ENCODE results near the gene ZNF277.

The ZNF277 gene

DNA sequence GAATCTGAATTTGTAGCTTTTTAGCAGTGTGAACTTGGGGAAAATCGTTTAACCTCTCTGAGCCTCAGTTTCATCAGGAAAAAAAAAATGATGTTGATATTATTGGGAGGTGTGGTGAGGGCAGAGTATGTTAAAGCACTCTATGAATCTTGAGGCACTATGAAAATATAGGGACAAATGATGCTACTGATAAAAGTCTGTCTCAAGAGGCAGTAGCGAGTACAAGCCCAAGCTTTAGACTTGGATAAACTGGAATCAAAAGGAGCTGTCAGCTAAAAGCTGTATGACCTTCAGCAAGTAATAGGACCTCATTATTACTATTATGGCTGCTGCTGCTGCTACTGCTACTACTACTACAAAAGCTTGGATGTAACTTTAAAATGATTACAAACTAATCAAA lies 8.4 kb downstream of the ZNF277 start:
- H3K4me3 ChIP-seq (ENCODE audit: low read length) = no peak overlapping the region
- no peaks in the 10 kb centered on the region for H3K36me3 ChIP-seq (ENCODE audit: control insufficient read depth, insufficient read depth, low read length, severe bottlenecking)
- H3K9me3 ChIP-seq (ENCODE audit: control insufficient read depth, low read length) = no peaks in the 10 kb centered on the region
- no peak overlapping the region for H3K9ac ChIP-seq (ENCODE audit: low read length)
- no peak for DNase-seq (ENCODE audit: low read depth)
- peaks cover 14% of the 10 kb centered on the region for H3K4me1 ChIP-seq (ENCODE audit: control insufficient read depth, insufficient read depth, low read length)
- H3K27me3 ChIP-seq (replicated peaks; ENCODE audit: control insufficient read depth, insufficient read depth, low read length) = no peaks in the 10 kb centered on the region

DNA sequence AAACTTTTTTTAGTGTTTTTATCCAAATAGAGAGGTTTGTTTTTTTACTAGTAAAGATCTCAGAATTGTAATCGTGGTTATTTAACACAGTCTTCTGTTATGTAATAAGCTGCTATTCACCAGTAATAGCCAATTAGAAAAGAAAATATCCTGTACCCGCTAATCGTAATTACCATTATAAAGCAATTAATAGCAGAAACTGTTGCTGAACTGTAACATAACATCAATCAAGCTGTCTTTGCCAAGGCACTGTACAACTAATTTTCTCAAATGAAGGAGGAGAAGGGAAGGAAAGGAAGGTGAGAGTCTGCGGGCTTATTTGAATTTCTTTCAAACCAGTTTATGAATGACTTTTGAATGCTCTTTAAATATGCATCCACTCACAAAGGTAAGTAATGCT lies 9.3 kb downstream of the ZNF277 start:
- Histone ChIP-seq H3K4me3 (ENCODE audit: low read length) (no peak overlapping the region), H3K4me1 (ENCODE audit: control insufficient read depth, insufficient read depth, low read length) (peaks cover 14% of the 10 kb centered on the region), H3K9ac (ENCODE audit: low read length) (no peak overlapping the region), H3K27me3 (replicated peaks; ENCODE audit: control insufficient read depth, insufficient read depth, low read length) (no peaks in the 10 kb centered on the region), H3K36me3 (ENCODE audit: control insufficient read depth, insufficient read depth, low read length, severe bottlenecking) (no peaks in the 10 kb centered on the region), H3K9me3 (ENCODE audit: control insufficient read depth, low read length) (no peaks in the 10 kb centered on the region)
- DNase-seq (ENCODE audit: low read depth) = no peak

GRCh38 chr7:112220877-112221434 lies 14.5 kb downstream of the ZNF277 start:
- Histone ChIP-seq H3K9ac (ENCODE audit: low read length) (no peak overlapping the region), H3K4me3 (ENCODE audit: low read length) (no peak overlapping the region), H3K4me1 (ENCODE audit: control insufficient read depth, insufficient read depth, low read length) (no peaks in the 10 kb centered on the region), H3K27me3 (replicated peaks; ENCODE audit: control insufficient read depth, insufficient read depth, low read length) (no peaks in the 10 kb centered on the region), H3K9me3 (ENCODE audit: control insufficient read depth, low read length) (no peaks in the 10 kb centered on the region), H3K36me3 (ENCODE audit: control insufficient read depth, insufficient read depth, low read length, severe bottlenecking) (no peaks in the 10 kb centered on the region)
- DNase-seq (ENCODE audit: low read depth) = no peak

GRCh38 chr7:112223310-112223709 lies 16.8 kb downstream of the ZNF277 start:
- DNase-seq (ENCODE audit: low read depth) = no peak
- H3K4me3 ChIP-seq (ENCODE audit: low read length) = no peak overlapping the region
- no peaks in the 10 kb centered on the region for H3K36me3 ChIP-seq (ENCODE audit: control insufficient read depth, insufficient read depth, low read length, severe bottlenecking)
- no peaks in the 10 kb centered on the region for H3K9me3 ChIP-seq (ENCODE audit: control insufficient read depth, low read length)
- no peaks in the 10 kb centered on the region for H3K27me3 ChIP-seq (replicated peaks; ENCODE audit: control insufficient read depth, insufficient read depth, low read length)
- no peaks in the 10 kb centered on the region for H3K4me1 ChIP-seq (ENCODE audit: control insufficient read depth, insufficient read depth, low read length)
- H3K9ac ChIP-seq (ENCODE audit: low read length) = no peak overlapping the region

GRCh38 chr7:112224186-112224585 lies 17.7 kb downstream of the ZNF277 start:
- Histone ChIP-seq H3K27me3 (replicated peaks; ENCODE audit: control insufficient read depth, insufficient read depth, low read length) (no peaks in the 10 kb centered on the region), H3K36me3 (ENCODE audit: control insufficient read depth, insufficient read depth, low read length, severe bottlenecking) (no peaks in the 10 kb centered on the region), H3K4me3 (ENCODE audit: low read length) (no peak overlapping the region), H3K9me3 (ENCODE audit: control insufficient read depth, low read length) (no peaks in the 10 kb centered on the region), H3K9ac (ENCODE audit: low read length) (no peak overlapping the region), H3K4me1 (ENCODE audit: control insufficient read depth, insufficient read depth, low read length) (no peaks in the 10 kb centered on the region)
- no peak for DNase-seq (ENCODE audit: low read depth)

- H3K9me3 ChIP-seq (ENCODE audit: control insufficient read depth, low read length) = no peaks in the 10 kb centered on the region
- H3K27me3 ChIP-seq (replicated peaks; ENCODE audit: control insufficient read depth, insufficient read depth, low read length) = no peaks in the 10 kb centered on the region
- no peak overlapping the region for H3K9ac ChIP-seq (ENCODE audit: low read length)
- H3K36me3 ChIP-seq (ENCODE audit: control insufficient read depth, insufficient read depth, low read length, severe bottlenecking) = no peaks in the 10 kb centered on the region
- no peak overlapping the region for H3K4me3 ChIP-seq (ENCODE audit: low read length)
- no peak for DNase-seq (ENCODE audit: low read depth)
- no peaks in the 10 kb centered on the region for H3K4me1 ChIP-seq (ENCODE audit: control insufficient read depth, insufficient read depth, low read length)
Observed at GRCh38 chr7:112225006-112225405, 18.5 kb downstream of the ZNF277 start.

- Histone ChIP-seq H3K4me3 (ENCODE audit: low read length) (no peak overlapping the region), H3K27me3 (replicated peaks; ENCODE audit: control insufficient read depth, insufficient read depth, low read length) (no peaks in the 10 kb centered on the region), H3K36me3 (ENCODE audit: control insufficient read depth, insufficient read depth, low read length, severe bottlenecking) (no peaks in the 10 kb centered on the region), H3K4me1 (ENCODE audit: control insufficient read depth, insufficient read depth, low read length) (no peaks in the 10 kb centered on the region), H3K9ac (ENCODE audit: low read length) (no peak overlapping the region), H3K9me3 (ENCODE audit: control insufficient read depth, low read length) (no peaks in the 10 kb centered on the region)
- DNase-seq (ENCODE audit: low read depth) = no peak
Observed at GRCh38 chr7:112226701-112227276, 20.3 kb downstream of the ZNF277 start.

GRCh38 chr7:112228632-112229031 lies 22.1 kb downstream of the ZNF277 start:
- Histone ChIP-seq H3K27me3 (replicated peaks; ENCODE audit: control insufficient read depth, insufficient read depth, low read length) (no peaks in the 10 kb centered on the region), H3K36me3 (ENCODE audit: control insufficient read depth, insufficient read depth, low read length, severe bottlenecking) (no peaks in the 10 kb centered on the region), H3K4me3 (ENCODE audit: low read length) (no peak overlapping the region), H3K4me1 (ENCODE audit: control insufficient read depth, insufficient read depth, low read length) (peaks cover 9% of the 10 kb centered on the region), H3K9ac (ENCODE audit: low read length) (no peak overlapping the region), H3K9me3 (ENCODE audit: control insufficient read depth, low read length) (no peaks in the 10 kb centered on the region)
- no peak for DNase-seq (ENCODE audit: low read depth)

GRCh38 chr7:112232212-112232978 lies 25.9 kb downstream of the ZNF277 start:
- Histone ChIP-seq H3K27me3 (replicated peaks; ENCODE audit: control insufficient read depth, insufficient read depth, low read length) (no peaks in the 10 kb centered on the region), H3K4me1 (ENCODE audit: control insufficient read depth, insufficient read depth, low read length) (peaks cover 12% of the 10 kb centered on the region), H3K4me3 (ENCODE audit: low read length) (no peak overlapping the region), H3K36me3 (ENCODE audit: control insufficient read depth, insufficient read depth, low read length, severe bottlenecking) (no peaks in the 10 kb centered on the region), H3K9ac (ENCODE audit: low read length) (no peak overlapping the region), H3K9me3 (ENCODE audit: control insufficient read depth, low read length) (no peaks in the 10 kb centered on the region)
- DNase-seq (ENCODE audit: low read depth) = no peak

DNA sequence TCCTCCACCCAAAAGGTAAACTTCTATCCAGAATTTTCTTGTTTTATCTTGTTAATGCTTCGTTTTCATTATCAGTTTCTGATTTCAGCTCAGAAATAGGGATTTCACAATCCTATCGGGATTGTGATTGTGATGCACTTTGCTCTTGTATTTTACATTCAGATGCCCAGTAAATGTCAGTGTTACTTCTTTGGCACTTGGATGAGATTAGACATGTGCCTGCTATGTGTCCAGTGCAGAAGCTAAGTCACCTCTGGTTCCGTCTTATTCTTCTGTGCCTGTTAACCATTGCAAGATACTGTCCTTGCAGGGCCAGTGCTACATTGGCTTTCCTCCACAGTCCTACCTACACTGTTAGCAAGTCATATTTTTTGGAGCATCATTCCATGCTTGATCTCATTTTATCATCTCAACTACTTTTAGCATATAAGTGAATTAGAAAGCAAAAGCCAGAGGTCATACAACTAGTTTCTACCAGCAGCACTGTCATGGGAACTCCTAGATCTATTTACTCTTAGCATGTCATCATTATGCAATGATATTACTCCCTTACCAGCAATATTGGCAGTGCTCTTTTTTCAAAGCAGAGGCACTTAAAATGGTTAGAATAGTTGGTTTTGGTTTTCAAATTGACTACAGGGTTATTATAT lies 26.7 kb downstream of the ZNF277 start:
- no peaks in the 10 kb centered on the region for H3K36me3 ChIP-seq (ENCODE audit: control insufficient read depth, insufficient read depth, low read length, severe bottlenecking)

DNA sequence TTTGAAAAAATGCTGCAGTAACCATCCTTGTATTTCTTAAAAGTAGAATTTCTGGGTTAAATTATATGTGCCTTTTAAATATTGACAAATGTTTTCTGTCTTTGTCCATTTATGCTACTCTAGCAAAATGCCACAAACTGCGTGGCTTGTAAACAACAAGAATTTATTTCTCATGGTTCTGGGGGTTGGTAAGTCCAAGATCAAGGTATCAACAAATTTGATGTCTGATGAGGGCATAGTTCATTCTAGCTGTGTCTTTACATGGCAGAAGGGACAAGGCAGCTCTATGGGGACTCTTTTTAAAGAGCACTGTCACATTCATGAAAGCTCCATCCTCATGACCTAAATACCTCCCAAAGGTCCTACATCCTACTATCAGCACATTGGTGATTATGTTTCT lies 27.7 kb downstream of the ZNF277 start:
- H3K27me3 ChIP-seq (replicated peaks; ENCODE audit: control insufficient read depth, insufficient read depth, low read length) = no peaks in the 10 kb centered on the region
- peaks cover 13% of the 10 kb centered on the region for H3K4me1 ChIP-seq (ENCODE audit: control insufficient read depth, insufficient read depth, low read length)
- H3K9ac ChIP-seq (ENCODE audit: low read length) = no peak overlapping the region
- no peak for DNase-seq (ENCODE audit: low read depth)
- H3K36me3 ChIP-seq (ENCODE audit: control insufficient read depth, insufficient read depth, low read length, severe bottlenecking) = no peaks in the 10 kb centered on the region
- H3K4me3 ChIP-seq (ENCODE audit: low read length) = no peak overlapping the region
- no peaks in the 10 kb centered on the region for H3K9me3 ChIP-seq (ENCODE audit: control insufficient read depth, low read length)

More for the DNA sequence above, 26.7 kb downstream of the ZNF277 start:
- Histone ChIP-seq H3K9me3 (ENCODE audit: control insufficient read depth, low read length) (no peaks in the 10 kb centered on the region), H3K27me3 (replicated peaks; ENCODE audit: control insufficient read depth, insufficient read depth, low read length) (no peaks in the 10 kb centered on the region), H3K4me3 (ENCODE audit: low read length) (no peak overlapping the region), H3K4me1 (ENCODE audit: control insufficient read depth, insufficient read depth, low read length) (peaks cover 12% of the 10 kb centered on the region), H3K9ac (ENCODE audit: low read length) (no peak overlapping the region)
- DNase-seq (ENCODE audit: low read depth) = no peak
